Lung microvascular endothelial cell (primary cell): ENCODE results near the gene COPS9. TPM values are rescaled to one million over a fixed set of nuclear protein-coding genes. Genes with fewer than 3 reads are reported as not detected.
A peak's percentile ranks its signal among the peaks of the same experiment; 100 is the strongest.

Experiments
- DNase-seq, 2 donors: peaks; one replicate each; pipeline versions ENCODE4 v3.0.0 to v3.0.0-alpha.2; 2010; ENCODE audit warnings: low read depth in 2 of 2
- total RNA-seq: library from RNA; depleted of rRNA; stranded (reverse); fragments of >200 nt; gene quantifications from 2 replicates; pipeline ENCODE4 v1.2.1, GENCODE V29; 2014

The COPS9 gene
- 164 and 201 TPM in 2 replicates for total RNA-seq

GRCh38 chr2:240136013-240136670, at the start of gene COPS9:
Gene COPS9 (minus strand): TSS chr2:240136305. CDS start chr2:240136284, 21 bp downstream.
- DNase-seq, result peak; percentile 93 to 94

GRCh38 chr2:240184656-240185055, 48.6 kb upstream of the COPS9 start:
- no peak for DNase-seq

- DNase-seq, result no peak
These were observed 47.9 kb upstream of the COPS9 start for GRCh38 chr2:240183875-240184590.

GRCh38 chr2:240183006-240183874, 47.1 kb upstream of the COPS9 start:
- no peak for DNase-seq

- no peak for DNase-seq
These were observed 46.4 kb upstream of the COPS9 start for GRCh38 chr2:240182476-240182875.

GRCh38 chr2:240182001-240182400, 45.9 kb upstream of the COPS9 start:
- DNase-seq, result no peak

- DNase-seq, result no peak
These were observed 44.0 kb upstream of the COPS9 start for GRCh38 chr2:240179941-240180666.

GRCh38 chr2:240179186-240179815, 43.2 kb upstream of the COPS9 start:
- DNase-seq, result no peak

- DNase-seq, result no peak
These were observed 42.5 kb upstream of the COPS9 start for GRCh38 chr2:240178564-240178963.

- DNase-seq, result no peak
These were observed 38.4 kb upstream of the COPS9 start for GRCh38 chr2:240174496-240174895.

- no peak for DNase-seq
These were observed 36.2 kb upstream of the COPS9 start for GRCh38 chr2:240172071-240172895.

GRCh38 chr2:240170883-240171282, 34.8 kb upstream of the COPS9 start:
- no peak for DNase-seq

GRCh38 chr2:240170354-240170735, 34.2 kb upstream of the COPS9 start:
- no peak for DNase-seq

- no peak for DNase-seq
These were observed 33.6 kb upstream of the COPS9 start for GRCh38 chr2:240169486-240170353.

- DNase-seq, result no peak
These were observed 32.6 kb upstream of the COPS9 start for GRCh38 chr2:240168546-240169361.

GRCh38 chr2:240168041-240168440, 31.9 kb upstream of the COPS9 start:
- DNase-seq, result no peak

- no peak for DNase-seq
These were observed 31.4 kb upstream of the COPS9 start for GRCh38 chr2:240167588-240167880.

GRCh38 chr2:240166761-240167587, 30.9 kb upstream of the COPS9 start:
- no peak for DNase-seq
